A673 (cell line): ENCODE results near the gene OR2AE1.
"Not testable (repeated sequence)": the region's sequence is repeated elsewhere in the genome, so short reads cannot be mapped to it uniquely, and the experiment has no call there.

Experiments used
- EZH2 ChIP-seq: fragments of 200-600 bp; sonication (generic); IDR thresholded peaks from 2 replicates; pipeline ENCODE4 v1.6.1; 2017; ENCODE audit warnings: borderline replicate concordance, low read depth, mild to moderate bottlenecking, mixed read lengths, antibody characterized with exemption, low read length; ENCODE audit not compliant: poor library complexity, severe bottlenecking
- TF ChIP-seq, protein P1 (sequence below): fragments of 300-800, 200-600 bp; sonication (generic); conservative IDR thresholded peaks from 2 replicates; pipeline ENCODE4 v1.5.1; 2017; ENCODE audit warnings: low read depth, mild to moderate bottlenecking, antibody characterized with exemption, low read length, moderate library complexity, mixed read lengths

- TF ChIP-seq, protein P1, sequence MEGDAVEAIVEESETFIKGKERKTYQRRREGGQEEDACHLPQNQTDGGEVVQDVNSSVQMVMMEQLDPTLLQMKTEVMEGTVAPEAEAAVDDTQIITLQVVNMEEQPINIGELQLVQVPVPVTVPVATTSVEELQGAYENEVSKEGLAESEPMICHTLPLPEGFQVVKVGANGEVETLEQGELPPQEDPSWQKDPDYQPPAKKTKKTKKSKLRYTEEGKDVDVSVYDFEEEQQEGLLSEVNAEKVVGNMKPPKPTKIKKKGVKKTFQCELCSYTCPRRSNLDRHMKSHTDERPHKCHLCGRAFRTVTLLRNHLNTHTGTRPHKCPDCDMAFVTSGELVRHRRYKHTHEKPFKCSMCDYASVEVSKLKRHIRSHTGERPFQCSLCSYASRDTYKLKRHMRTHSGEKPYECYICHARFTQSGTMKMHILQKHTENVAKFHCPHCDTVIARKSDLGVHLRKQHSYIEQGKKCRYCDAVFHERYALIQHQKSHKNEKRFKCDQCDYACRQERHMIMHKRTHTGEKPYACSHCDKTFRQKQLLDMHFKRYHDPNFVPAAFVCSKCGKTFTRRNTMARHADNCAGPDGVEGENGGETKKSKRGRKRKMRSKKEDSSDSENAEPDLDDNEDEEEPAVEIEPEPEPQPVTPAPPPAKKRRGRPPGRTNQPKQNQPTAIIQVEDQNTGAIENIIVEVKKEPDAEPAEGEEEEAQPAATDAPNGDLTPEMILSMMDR: not testable (repeated sequence)
- TF ChIP-seq EZH2: not testable (repeated sequence)
These were observed 9.4 kb downstream of the OR2AE1 start for GRCh38 chr7:99867477-99867876.
